Epithelial cell of esophagus (primary cell): ENCODE measurements around the gene APH1B.

Experiments
- DNase-seq: peaks from one replicate; pipeline ENCODE4 v3.0.0; 2010; ENCODE audit warnings: low read depth
- H3K4me3 ChIP-seq: 2 replicates; pipeline ENCODE4 v1.5.1; 2011; ENCODE audit warnings: mild to moderate bottlenecking, low read length, control low read depth
- TF ChIP-seq, protein P1 (sequence below): IDR thresholded peaks from 2 replicates; pipeline ENCODE4 v1.5.1; 2011; ENCODE audit warnings: low read depth, mild to moderate bottlenecking, low read length, control low read depth, inconsistent platforms; ENCODE audit not compliant: insufficient read depth; ENCODE audit errors: missing control alignments

APH1B gene

DNA sequence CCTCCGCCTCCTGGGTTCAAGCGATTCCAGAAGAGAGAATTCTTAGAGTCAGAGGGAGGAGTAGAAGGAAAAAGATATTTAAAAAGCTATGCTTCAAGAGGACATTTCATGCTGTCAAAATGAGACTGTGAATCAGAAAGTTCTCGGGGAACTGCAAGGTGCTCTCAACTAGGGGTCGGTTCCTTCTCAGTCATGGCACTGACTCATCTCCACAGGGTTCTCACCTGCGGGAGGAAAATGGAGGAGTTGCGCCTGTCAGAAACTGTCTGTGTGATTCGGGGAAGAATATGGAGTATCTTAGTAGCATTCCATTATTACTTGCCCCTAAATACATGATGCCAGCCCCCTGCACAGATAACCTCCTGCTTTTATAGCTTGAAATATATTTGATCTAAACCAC is 47.4 kb downstream of the APH1B start:
- TF ChIP-seq, protein P1, sequence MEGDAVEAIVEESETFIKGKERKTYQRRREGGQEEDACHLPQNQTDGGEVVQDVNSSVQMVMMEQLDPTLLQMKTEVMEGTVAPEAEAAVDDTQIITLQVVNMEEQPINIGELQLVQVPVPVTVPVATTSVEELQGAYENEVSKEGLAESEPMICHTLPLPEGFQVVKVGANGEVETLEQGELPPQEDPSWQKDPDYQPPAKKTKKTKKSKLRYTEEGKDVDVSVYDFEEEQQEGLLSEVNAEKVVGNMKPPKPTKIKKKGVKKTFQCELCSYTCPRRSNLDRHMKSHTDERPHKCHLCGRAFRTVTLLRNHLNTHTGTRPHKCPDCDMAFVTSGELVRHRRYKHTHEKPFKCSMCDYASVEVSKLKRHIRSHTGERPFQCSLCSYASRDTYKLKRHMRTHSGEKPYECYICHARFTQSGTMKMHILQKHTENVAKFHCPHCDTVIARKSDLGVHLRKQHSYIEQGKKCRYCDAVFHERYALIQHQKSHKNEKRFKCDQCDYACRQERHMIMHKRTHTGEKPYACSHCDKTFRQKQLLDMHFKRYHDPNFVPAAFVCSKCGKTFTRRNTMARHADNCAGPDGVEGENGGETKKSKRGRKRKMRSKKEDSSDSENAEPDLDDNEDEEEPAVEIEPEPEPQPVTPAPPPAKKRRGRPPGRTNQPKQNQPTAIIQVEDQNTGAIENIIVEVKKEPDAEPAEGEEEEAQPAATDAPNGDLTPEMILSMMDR: no peak
- no peak for DNase-seq
- H3K4me3 ChIP-seq: no peak overlapping the region

DNA sequence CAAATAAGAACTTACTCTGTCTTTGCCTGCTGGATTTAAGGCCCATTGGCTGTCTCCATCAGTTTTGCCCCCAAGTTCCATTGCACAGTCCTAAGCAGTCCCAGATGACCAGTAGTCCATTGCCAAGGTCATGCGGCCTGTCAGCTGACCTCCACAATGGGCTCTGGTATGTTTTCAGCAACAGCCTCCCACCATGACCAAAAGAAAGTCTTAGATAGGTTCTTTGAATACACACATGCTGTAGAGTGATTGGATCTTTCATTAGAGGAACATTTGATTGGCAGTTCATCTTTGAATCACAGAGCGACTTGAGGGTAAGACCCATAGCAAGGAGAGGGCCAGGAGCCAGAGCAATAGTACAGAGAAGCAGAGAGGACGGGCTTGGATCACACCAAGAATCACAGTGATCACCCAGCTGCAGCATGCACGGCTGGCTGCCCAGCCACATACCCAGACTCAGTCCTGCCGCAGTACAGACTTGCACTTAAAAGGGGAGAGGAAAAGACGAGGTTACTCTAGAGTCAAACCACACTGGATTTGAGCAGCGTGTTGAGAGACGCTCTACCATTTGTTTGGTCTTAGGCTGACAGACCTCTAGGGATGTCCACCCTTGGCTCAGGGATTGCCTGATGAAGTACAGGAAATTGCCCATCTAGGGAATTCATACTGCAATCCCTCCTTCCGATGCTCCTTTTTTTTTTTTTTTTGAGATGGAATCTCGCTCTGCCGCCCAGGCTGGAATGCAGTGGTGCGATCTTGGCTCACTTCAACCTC is 50.4 kb downstream of the APH1B start:
- no peak overlapping the region for H3K4me3 ChIP-seq
- DNase-seq: no peak
- TF ChIP-seq, protein P1: no peak

DNA sequence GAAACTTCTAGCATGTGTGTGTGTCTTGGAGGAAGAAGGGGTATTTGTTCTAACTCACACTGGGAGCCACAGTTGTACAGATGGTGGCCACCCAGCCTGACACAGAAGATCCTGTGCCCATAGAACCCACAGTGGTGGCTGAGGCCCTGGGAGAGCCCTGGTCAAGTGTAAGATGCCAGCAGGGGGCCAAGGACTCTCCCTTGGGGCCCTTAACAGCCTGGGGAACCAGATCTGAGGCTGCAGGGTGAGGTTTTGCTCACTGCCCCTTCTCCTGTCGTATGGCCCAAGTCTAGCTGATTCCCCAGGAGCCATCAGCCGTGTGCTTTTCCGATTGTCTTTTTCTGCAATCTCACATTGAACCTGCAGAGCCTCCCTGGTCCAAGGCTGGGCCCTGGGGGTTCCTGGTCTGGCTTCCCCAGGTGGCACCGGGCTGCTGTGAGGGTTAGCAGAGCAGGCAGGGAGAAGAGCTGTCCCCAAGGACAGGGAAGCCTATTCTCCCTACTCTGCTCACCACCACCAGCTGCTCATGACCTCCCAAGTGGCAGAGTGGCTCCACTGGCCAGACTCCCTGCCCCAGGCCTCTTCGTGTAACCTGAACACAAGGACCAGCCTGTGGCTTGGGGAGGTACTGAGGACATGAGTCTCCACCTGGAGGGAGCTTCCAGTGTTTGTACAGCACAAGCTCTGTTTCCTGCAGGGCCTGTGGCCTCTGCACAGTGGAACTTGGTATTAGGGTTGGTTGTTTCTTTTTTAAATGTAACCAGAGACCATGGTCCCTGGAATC is 52.4 kb downstream of the APH1B start:
- TF ChIP-seq, protein P1: no peak
- no peak for DNase-seq
- H3K4me3 ChIP-seq: no peak overlapping the region

DNA sequence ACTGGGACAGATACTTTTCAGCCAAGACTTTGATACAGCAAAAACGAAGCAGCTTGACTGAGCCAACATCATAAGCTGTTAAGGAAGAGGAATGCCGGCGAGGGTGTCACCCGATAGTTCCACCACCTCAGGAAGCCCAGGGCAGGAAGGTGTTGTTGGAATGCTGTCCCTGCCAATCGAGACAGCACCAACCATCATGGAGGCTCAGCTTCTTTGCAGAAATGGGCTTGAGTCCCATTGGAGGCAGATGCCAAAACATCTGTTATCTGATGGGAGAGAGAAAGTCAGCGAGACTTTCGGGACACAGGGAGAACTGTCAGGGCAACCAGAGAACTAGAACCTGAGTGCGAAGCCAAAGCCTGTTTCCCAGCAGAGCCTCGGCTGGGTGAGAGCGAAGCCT is 53.5 kb downstream of the APH1B start:
- DNase-seq: no peak
- TF ChIP-seq, protein P1: no peak
- H3K4me3 ChIP-seq: no peak overlapping the region

DNA sequence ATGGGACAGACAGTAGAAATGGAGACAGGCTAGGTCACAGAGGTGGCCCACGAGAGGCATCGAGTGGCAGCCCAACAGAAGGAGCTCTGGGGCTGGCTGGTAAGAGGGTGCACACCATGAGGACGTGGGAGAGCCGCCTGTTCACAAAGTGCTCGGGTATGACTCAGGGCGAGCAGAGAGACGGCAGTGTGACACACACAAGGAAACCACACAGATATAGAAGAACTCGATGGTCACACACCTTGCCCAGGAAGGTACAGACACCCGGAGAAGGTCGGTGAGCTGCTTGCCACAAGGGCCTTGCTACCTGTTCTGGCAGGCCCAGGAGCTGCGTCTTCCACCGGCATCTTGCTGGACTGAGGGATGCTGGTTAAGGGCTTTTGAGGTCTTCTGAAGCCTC is 54.1 kb downstream of the APH1B start:
- H3K4me3 ChIP-seq: no peak overlapping the region

DNA sequence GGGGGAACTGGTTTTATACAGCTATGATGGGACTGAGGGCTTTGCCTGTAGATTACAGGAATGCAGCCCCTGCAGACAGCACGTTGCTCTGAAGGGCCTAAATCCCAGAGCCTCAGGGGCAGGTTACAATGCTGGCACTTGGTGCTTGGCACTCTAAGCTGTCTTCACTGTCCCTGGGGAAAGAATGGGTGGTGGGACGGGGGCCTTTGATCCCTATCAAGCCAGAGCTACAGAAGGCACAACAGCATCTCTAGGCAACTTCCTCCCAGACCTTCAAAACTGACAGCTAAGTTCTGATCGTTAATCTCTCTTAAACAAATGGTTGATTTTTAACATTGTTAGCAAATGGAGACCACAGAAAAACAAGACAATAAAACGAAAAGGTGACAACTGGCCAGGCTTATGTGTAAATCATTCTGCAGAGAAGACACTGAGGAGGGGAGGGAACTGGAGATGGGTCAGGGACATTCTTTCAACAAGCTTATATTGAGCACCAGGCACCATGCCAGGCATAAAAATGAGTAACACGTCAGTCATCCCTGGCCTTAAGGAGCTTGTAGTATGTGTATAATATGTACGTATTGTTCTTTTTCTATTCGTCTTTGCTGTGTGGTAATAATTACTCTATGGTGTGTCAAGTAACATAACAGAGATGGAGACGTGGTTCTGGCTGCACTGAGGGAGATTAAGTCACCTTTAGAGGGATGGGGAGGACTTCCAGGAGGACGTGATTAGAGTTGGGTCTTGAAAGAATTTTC is 55.1 kb downstream of the APH1B start:
- DNase-seq: peak; percentile 98
- TF ChIP-seq, protein P1: no peak
- no peak overlapping the region for H3K4me3 ChIP-seq

More for the DNA sequence above, 54.1 kb downstream of the APH1B start:
- peak; percentile 93 for DNase-seq
- TF ChIP-seq, protein P1: no peak
